HepG2 (cell line): ENCODE data around the gene CPED1. TPM values are rescaled to one million over a fixed set of nuclear protein-coding genes. Genes with fewer than 3 reads are reported as not detected.

Experiments
- ATAC-seq: fragments of 200-7000 bp; cut with Tn5 transposase; 3 replicates; pipeline ENCODE4 v1.9.1; 2020; ENCODE audit warnings: mild to moderate bottlenecking, moderate library complexity
- BruUV-seq: library from RNA; stranded (reverse); fragments of 400-500 nt; replicated peaks from 2 replicates; lab custom pipeline; 2021; lab: Mats Ljungman, UMichigan
- CTCF ChIA-PET: fragments of 300-600 bp; formaldehyde crosslinking; extraction: SDS; loops from one replicate; lab custom pipeline; 2021; ENCODE audit warnings: low total read pairs, inconsistent platforms, low intra/inter-chr PET ratio; lab: Yijun Ruan, JAX
- POLR2A ChIA-PET: fragments of 350-600 bp; sonication (Branson Sonifier 250); formaldehyde crosslinking; loops from one replicate; lab custom pipeline; 2020; ENCODE audit warnings: antibody characterized with exemption, inconsistent platforms; lab: Yijun Ruan, JAX
- DNase-seq: peaks from one replicate; pipeline ENCODE4 v3.0.0-alpha.2; 2015; ENCODE audit warnings: low spot score
- FAIRE-seq: peaks from 3 replicates; lab custom pipeline; 2011; peaks lifted over from hg19 to GRCh38; lab: Jason Lieb, UNC
- H2AFZ ChIP-seq: one replicate; pipeline ENCODE4 v1.6.1; 2011; ENCODE audit warnings: low read length, inconsistent platforms
- H3K27ac ChIP-seq: fragments of 300-600 bp; 3 replicates; pipeline ENCODE4 v1.8.0; 2011; ENCODE audit warnings: mixed run types, mild to moderate bottlenecking, mixed read lengths, low read length, inconsistent platforms; ENCODE audit not compliant: insufficient read depth; ENCODE audit errors: extremely low read length
- H3K27me3 ChIP-seq, 2 experiments: fragments of 200-600 bp in 1 of 2; 2 replicates in 1 of 2; 3 replicates in 1 of 2; pipeline versions ENCODE4 v1.6.0 to v1.8.0; 2011; ENCODE audit warnings: low read length in 2 of 2, mild to moderate bottlenecking in 2 of 2, moderate library complexity in 2 of 2, inconsistent platforms in 1 of 2; ENCODE audit not compliant: insufficient read depth in 2 of 2, control insufficient read depth in 1 of 2
- H3K36me3 ChIP-seq, 2 experiments: fragments of 200-600 bp in 1 of 2; replicated peaks in 1 of 2; 2 replicates in 1 of 2; 3 replicates in 1 of 2; pipeline versions ENCODE4 v1.5.1 to v1.8.0; 2011; ENCODE audit warnings: low read length in 2 of 2, inconsistent platforms in 1 of 2; ENCODE audit not compliant: insufficient read depth in 2 of 2, control insufficient read depth in 1 of 2
- H3K4me1 ChIP-seq: 2 replicates; pipeline ENCODE4 v1.5.1; 2012; ENCODE audit warnings: low read length, inconsistent platforms; ENCODE audit not compliant: insufficient read depth
- H3K4me2 ChIP-seq: 2 replicates; pipeline ENCODE4 v1.6.0; 2011; ENCODE audit warnings: low read depth, low read length, inconsistent platforms
- H3K4me3 ChIP-seq, 3 experiments: fragments of 200-600 bp in 1 of 3; sonication (generic), shearing (Covaris generic) in 1 of 3; replicated peaks in 1 of 3; 2 replicates each; pipeline ENCODE4 v1.5.1; 2011 to 2016; ENCODE audit warnings: low read length in 3 of 3, inconsistent platforms in 2 of 3, low read depth in 2 of 3, mild to moderate bottlenecking in 2 of 3, control low read depth in 1 of 3, mixed read lengths in 1 of 3; ENCODE audit not compliant: insufficient read depth in 1 of 3
- H3K79me2 ChIP-seq: one replicate; pipeline ENCODE4 v1.6.1; 2011; ENCODE audit warnings: low read length, inconsistent platforms; ENCODE audit not compliant: insufficient read depth
- H3K9ac ChIP-seq: 2 replicates; pipeline ENCODE4 v1.6.0; 2011; ENCODE audit warnings: mild to moderate bottlenecking, low read depth, low read length, inconsistent platforms; ENCODE audit not compliant: insufficient read depth
- H3K9me3 ChIP-seq: 2 replicates; pipeline ENCODE4 v1.5.1; 2012; ENCODE audit warnings: mild to moderate bottlenecking, low read length
- H4K20me1 ChIP-seq: 2 replicates; pipeline ENCODE4 v1.6.0; 2011; ENCODE audit warnings: inconsistent platforms, mild to moderate bottlenecking, low read length, moderate library complexity; ENCODE audit not compliant: insufficient read depth
- ATAD3A ChIP-seq: sonication (generic); formaldehyde crosslinking; IDR thresholded peaks from 2 replicates; pipeline ENCODE4 v1.4.0; 2020; ENCODE audit warnings: missing genetic modification reagents
- BRD4 ChIP-seq: sonication (generic); formaldehyde crosslinking; IDR thresholded peaks from 2 replicates; pipeline ENCODE4 v1.4.0; 2020; ENCODE audit warnings: missing genetic modification reagents
- ETV6 ChIP-seq: sonication (generic); formaldehyde crosslinking; conservative IDR thresholded peaks from 2 replicates; pipeline ENCODE4 v1.4.0; 2020; ENCODE audit warnings: missing genetic modification reagents
- FOXA1 ChIP-seq, 2 experiments: fragments of 450-650 bp in 1 of 2; sonication (generic) in 1 of 2; formaldehyde crosslinking in 1 of 2; IDR thresholded peaks; 2 replicates each; pipeline versions ENCODE4 v1.4.0 to v1.6.1; 2016 to 2020; ENCODE audit warnings: missing genetic modification reagents in 1 of 2
- GPBP1L1 ChIP-seq: sonication (generic); formaldehyde crosslinking; IDR thresholded peaks from 2 replicates; pipeline ENCODE4 v1.5.0; 2020; ENCODE audit warnings: mild to moderate bottlenecking, missing genetic modification reagents
- NR2F1 ChIP-seq, 2 experiments: fragments of 450-650 bp in 1 of 2; formaldehyde crosslinking in 1 of 2; IDR thresholded peaks; 2 replicates each; pipeline versions ENCODE4 v1.5.0 to v1.6.1; 2016 to 2020; ENCODE audit warnings: mild to moderate bottlenecking in 1 of 2, missing compliant biosample characterization in 1 of 2, missing genetic modification reagents in 1 of 2, moderate library complexity in 1 of 2
- STAG1 ChIP-seq: sonication (generic); formaldehyde crosslinking; IDR thresholded peaks from 2 replicates; pipeline ENCODE4 v1.4.0; 2020; ENCODE audit warnings: missing genetic modification reagents
- TBP ChIP-seq: sonication (generic); formaldehyde crosslinking; IDR thresholded peaks from 2 replicates; pipeline ENCODE4 v1.5.0; 2020; ENCODE audit warnings: missing genetic modification reagents
- TCF12 ChIP-seq, 2 experiments: fragments of 450-650 bp in 1 of 2; sonication (generic) in 1 of 2; formaldehyde crosslinking in 1 of 2; IDR thresholded peaks; 2 replicates each; pipeline versions ENCODE4 v1.6.1 to v1.8.0; 2017 to 2022; ENCODE audit warnings: antibody characterized with exemption in 1 of 2, mild to moderate bottlenecking in 1 of 2, missing genetic modification reagents in 1 of 2, moderate library complexity in 1 of 2
- ZNF460 ChIP-seq: sonication (generic); formaldehyde crosslinking; IDR thresholded peaks from 2 replicates; pipeline ENCODE4 v1.5.1; 2020; ENCODE audit warnings: missing genetic modification reagents, mild to moderate bottlenecking, borderline replicate concordance
- WGBS: methylation state at CpG from one replicate; pipeline ENCODE4 v1.1.6; 2017; ENCODE audit warnings: low lambda C conversion rate; 5-methylcytosine and 5-hydroxymethylcytosine counted together
- in situ Hi-C: cut with HindIII; loops from 2 replicates; pipeline ENCODE4 v1.10.0; 2017; ENCODE audit warnings: low pct_unique_long_range_greater_than_20kb; ENCODE audit not compliant: extremely low pct_ligation_motif_present
- intact Hi-C: fragments of 100-400 bp; cut with micrococcal nuclease; formaldehyde crosslinking; loops from one replicate; pipeline ENCODE4 v1.10.0; 2022; ENCODE audit not compliant: unreplicated experiment
- polyA plus RNA-seq, 8 experiments: library from polyadenylated mRNA; depleted of rRNA in 3 of 8; stranded (reverse) in 7 of 8; unstranded in 1 of 8; fragments of >200 nt; fragmentation: Illumina TruSeq in 4 of 8; extraction: Trizol in 4 of 8; gene quantifications; 2 replicates each; pipeline versions ENCODE4 v1.2.1 to v1.2.3, GENCODE V29; 2011 to 2016; ENCODE audit warnings: low read depth in 4 of 8, missing spikeins in 1 of 8, mixed read lengths in 1 of 8; ENCODE audit not compliant: insufficient read depth in 1 of 8
- total RNA-seq, 5 experiments: library from RNA; depleted of rRNA; stranded (reverse); fragments of >200 nt; fragmentation: Illumina TruSeq; extraction: Trizol; gene quantifications; 2 replicates each; pipeline ENCODE4 v1.2.3, GENCODE V29; 2016; ENCODE audit warnings: low read depth in 1 of 5
- TF ChIP-seq, protein P1 (sequence below): sonication (generic); formaldehyde crosslinking; IDR thresholded peaks from 2 replicates; pipeline ENCODE4 v1.9.0; 2021; ENCODE audit warnings: missing genetic modification reagents, borderline replicate concordance
- TF ChIP-seq, protein P2 (sequence below): IDR thresholded peaks from 2 replicates; pipeline ENCODE4 v1.4.0; 2020; ENCODE audit warnings: mild to moderate bottlenecking, missing genetic modification reagents

The CPED1 gene
- total and polyA plus RNA-seq, 2 of the 13 experiments (the other 11 are each of a cell fraction or from before 2014, with no cell fraction given) = 11.5 to 27.0 TPM

DNA sequence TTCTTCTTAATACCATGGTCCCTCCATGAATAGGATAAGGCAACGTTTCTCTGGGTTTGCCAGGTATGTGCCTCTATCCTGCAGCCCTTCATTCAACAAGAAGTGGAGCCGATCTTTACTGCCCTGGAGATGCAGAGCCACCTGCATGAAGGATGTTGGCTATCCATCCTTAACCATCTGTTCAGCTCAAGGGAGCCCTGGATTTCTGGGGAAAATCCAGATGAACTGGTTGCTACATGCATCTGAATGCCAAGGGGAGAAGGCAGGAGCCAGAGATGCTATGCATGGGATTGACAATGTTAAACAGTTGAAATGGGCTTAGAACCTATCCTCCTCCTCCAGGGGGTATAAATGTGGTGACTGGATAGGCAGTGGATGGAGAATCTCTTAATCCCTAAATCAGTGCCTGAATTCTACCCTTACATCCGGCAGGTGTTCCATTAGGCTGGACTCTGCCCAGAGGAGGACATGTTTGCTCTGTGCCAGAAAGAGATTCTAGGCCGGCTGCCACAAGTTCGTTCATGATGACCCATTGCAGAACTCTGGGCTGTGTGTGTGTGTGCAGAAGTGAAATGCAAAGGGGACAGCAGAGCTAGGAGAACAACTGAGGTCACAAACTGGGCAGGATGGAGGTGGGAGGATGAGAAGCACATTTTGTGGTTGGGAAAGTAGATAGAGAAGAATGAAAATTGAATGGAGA, 15.6 kb downstream of the CPED1 start:
- no TSS peak for BruUV-seq
- TF ChIP-seq TBP (CRISPR knock-in tag) (no peak), ATAD3A (CRISPR knock-in tag) (no peak), GPBP1L1 (no peak), NR2F1 (CRISPR knock-in tag; IDR thresholded peaks at IDR 0.05) (no peak), BRD4 (CRISPR knock-in tag) (no peak), FOXA1 (IDR thresholded peaks at IDR 0.05) (no peak), FOXA1 (CRISPR knock-in tag; IDR thresholded peaks at IDR 0.05) (no peak), TCF12 (IDR thresholded peaks at IDR 0.05) (no peak), TCF12 (CRISPR knock-in tag; IDR thresholded peaks at IDR 0.05) (no peak), ETV6 (CRISPR knock-in tag) (no peak), STAG1 (CRISPR knock-in tag) (no peak), ZNF460 (no peak)
- TF ChIP-seq, protein P1, sequence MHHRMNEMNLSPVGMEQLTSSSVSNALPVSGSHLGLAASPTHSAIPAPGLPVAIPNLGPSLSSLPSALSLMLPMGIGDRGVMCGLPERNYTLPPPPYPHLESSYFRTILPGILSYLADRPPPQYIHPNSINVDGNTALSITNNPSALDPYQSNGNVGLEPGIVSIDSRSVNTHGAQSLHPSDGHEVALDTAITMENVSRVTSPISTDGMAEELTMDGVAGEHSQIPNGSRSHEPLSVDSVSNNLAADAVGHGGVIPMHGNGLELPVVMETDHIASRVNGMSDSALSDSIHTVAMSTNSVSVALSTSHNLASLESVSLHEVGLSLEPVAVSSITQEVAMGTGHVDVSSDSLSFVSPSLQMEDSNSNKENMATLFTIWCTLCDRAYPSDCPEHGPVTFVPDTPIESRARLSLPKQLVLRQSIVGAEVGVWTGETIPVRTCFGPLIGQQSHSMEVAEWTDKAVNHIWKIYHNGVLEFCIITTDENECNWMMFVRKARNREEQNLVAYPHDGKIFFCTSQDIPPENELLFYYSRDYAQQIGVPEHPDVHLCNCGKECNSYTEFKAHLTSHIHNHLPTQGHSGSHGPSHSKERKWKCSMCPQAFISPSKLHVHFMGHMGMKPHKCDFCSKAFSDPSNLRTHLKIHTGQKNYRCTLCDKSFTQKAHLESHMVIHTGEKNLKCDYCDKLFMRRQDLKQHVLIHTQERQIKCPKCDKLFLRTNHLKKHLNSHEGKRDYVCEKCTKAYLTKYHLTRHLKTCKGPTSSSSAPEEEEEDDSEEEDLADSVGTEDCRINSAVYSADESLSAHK (CRISPR knock-in tag) = no peak
- TF ChIP-seq, protein P2, sequence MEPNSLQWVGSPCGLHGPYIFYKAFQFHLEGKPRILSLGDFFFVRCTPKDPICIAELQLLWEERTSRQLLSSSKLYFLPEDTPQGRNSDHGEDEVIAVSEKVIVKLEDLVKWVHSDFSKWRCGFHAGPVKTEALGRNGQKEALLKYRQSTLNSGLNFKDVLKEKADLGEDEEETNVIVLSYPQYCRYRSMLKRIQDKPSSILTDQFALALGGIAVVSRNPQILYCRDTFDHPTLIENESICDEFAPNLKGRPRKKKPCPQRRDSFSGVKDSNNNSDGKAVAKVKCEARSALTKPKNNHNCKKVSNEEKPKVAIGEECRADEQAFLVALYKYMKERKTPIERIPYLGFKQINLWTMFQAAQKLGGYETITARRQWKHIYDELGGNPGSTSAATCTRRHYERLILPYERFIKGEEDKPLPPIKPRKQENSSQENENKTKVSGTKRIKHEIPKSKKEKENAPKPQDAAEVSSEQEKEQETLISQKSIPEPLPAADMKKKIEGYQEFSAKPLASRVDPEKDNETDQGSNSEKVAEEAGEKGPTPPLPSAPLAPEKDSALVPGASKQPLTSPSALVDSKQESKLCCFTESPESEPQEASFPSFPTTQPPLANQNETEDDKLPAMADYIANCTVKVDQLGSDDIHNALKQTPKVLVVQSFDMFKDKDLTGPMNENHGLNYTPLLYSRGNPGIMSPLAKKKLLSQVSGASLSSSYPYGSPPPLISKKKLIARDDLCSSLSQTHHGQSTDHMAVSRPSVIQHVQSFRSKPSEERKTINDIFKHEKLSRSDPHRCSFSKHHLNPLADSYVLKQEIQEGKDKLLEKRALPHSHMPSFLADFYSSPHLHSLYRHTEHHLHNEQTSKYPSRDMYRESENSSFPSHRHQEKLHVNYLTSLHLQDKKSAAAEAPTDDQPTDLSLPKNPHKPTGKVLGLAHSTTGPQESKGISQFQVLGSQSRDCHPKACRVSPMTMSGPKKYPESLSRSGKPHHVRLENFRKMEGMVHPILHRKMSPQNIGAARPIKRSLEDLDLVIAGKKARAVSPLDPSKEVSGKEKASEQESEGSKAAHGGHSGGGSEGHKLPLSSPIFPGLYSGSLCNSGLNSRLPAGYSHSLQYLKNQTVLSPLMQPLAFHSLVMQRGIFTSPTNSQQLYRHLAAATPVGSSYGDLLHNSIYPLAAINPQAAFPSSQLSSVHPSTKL = no peak

More for the DNA sequence above, 15.6 kb downstream of the CPED1 start:
- ATAC-seq (peak; percentile 67), DNase-seq (no peak), FAIRE-seq (no peak)
- intact Hi-C loops = no loop called here
- Histone ChIP-seq H3K79me2 (no peaks in the 10 kb centered on the region), H4K20me1 (no peaks in the 10 kb centered on the region), H3K4me2 (no peak overlapping the region), H3K4me3 (no peak overlapping the region), H3K4me1 (no peaks in the 10 kb centered on the region), H3K27ac (no peak overlapping the region), H2AFZ (no peak overlapping the region), H3K9me3 (no peaks in the 10 kb centered on the region), H3K27me3 (no peaks in the 10 kb centered on the region), H3K36me3 (no peaks in the 10 kb centered on the region), H3K9ac (no peak overlapping the region)
- WGBS = 9% methylated on average over 5 of the region's 5 CpGs
- CTCF ChIA-PET = no interaction called here
- POLR2A ChIA-PET = no interaction called here
- in situ Hi-C loops = no loop called here
